T-helper 17 cell (primary cell): ENCODE results near the gene NUMA1. TPM values are rescaled to one million over a fixed set of nuclear protein-coding genes. Genes with fewer than 3 reads are reported as not detected.
A peak's percentile ranks its signal among the peaks of the same experiment; 100 is the strongest.

ENCODE experiments used
- ATAC-seq: fragments of 150-1000 bp; cut with Tn5 transposase; 2 replicates; pipeline ENCODE4 v1.10.0; 2021; ENCODE audit warnings: mild to moderate bottlenecking, moderate library complexity
- DNase-seq, 3 donors: peaks; one replicate each; pipeline versions ENCODE4 v3.0.0 to v3.0.0-alpha.2; 2020 to 2021
- H3K9me3 ChIP-seq: one replicate; pipeline ENCODE4 v1.7.0; 2013; ENCODE audit warnings: low read length, mild to moderate bottlenecking; ENCODE audit not compliant: control insufficient read depth, poor library complexity, severe bottlenecking
- H3K27ac Mint-ChIP-seq: one replicate; pipeline ENCODE4 v1.8.0; 2022; ENCODE audit warnings: mild to moderate bottlenecking, moderate library complexity, mixed read lengths
- H3K27me3 Mint-ChIP-seq: one replicate; pipeline ENCODE4 v1.8.0; 2022; ENCODE audit warnings: mixed read lengths
- H3K36me3 Mint-ChIP-seq: one replicate; pipeline ENCODE4 v1.8.0; 2022; ENCODE audit warnings: low read depth, mixed read lengths
- H3K4me1 Mint-ChIP-seq: one replicate; pipeline ENCODE4 v1.8.0; 2022; ENCODE audit warnings: mild to moderate bottlenecking, mixed read lengths
- H3K4me3 Mint-ChIP-seq: one replicate; pipeline ENCODE4 v1.8.0; 2022; ENCODE audit warnings: mild to moderate bottlenecking, moderate library complexity, mixed read lengths
- total RNA-seq, 4 donors: library from RNA in 2 of 4; stranded (reverse) in 2 of 4; gene quantifications; one replicate each; pipeline ENCODE4 v1.2.3 and lab custom pipeline; 2022 to 2026

The NUMA1 gene
- total RNA-seq, 2 donors from 2014 or later, result 207 to 208 TPM

- no peaks in the 10 kb centered on the region for H3K27me3 Mint-ChIP-seq
- H3K4me3 Mint-ChIP-seq, result no peak overlapping the region
- H3K36me3 Mint-ChIP-seq, result peaks cover 12% of the 10 kb centered on the region
- H3K9me3 ChIP-seq, result peaks cover 2% of the 10 kb centered on the region
- no peak for ATAC-seq
- no peak for DNase-seq
- H3K4me1 Mint-ChIP-seq, result peaks cover 28% of the 10 kb centered on the region
- peak overlapping the region; percentile 91 for H3K27ac Mint-ChIP-seq
Observed at GRCh38 chr11:72002841-72003775, 77.2 kb downstream of the NUMA1 start.

DNA sequence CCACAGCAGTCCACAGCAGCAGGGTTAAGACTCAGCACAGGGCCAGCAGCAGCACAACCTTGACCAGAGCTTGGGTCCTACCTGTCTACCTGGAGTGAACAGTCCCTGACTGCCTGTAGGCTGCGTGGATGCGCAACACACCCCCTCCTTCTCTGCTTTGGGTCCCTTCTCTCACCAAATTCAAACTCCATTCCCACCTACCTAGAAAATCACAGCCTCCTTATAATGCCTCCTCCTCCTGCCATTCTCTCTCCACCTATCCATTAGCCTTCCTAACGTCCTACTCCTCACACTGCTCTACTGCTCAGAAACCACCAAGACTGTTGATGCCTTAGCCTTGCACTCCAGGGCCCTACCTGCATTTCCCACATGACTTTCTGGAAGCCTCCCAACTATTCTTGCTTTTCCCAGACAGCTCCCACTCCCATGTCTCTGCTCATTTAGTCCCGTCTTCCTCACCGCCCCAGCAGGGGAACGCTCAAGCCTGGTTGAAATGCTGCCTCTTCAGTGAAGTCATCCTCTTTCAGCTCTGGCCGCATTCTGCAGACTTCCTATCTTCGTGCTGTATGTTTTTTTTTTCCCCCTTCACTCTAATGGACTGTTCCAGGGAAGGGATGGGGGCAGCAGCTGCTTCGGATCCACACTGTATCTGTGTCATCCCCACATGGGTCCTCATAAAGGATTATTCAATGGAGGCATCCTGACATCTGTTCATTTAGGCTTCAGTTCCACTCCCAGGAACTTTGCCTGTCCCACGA lies 78.3 kb downstream of the NUMA1 start:
- peaks cover 2% of the 10 kb centered on the region for H3K9me3 ChIP-seq
- Mint-ChIP-seq H3K36me3 (peaks cover 8% of the 10 kb centered on the region), H3K4me1 (peaks cover 30% of the 10 kb centered on the region), H3K4me3 (peak overlapping the region; percentile 67), H3K27me3 (no peaks in the 10 kb centered on the region), H3K27ac (peak overlapping the region; percentile 91)
- ATAC-seq (no peak), DNase-seq (no peak)

GRCh38 chr11:72001285-72001684 lies 79.1 kb downstream of the NUMA1 start:
- peak overlapping the region; percentile 91 for H3K27ac Mint-ChIP-seq

GRCh38 chr11:72000202-72000867 lies 80.0 kb downstream of the NUMA1 start:
- H3K36me3 Mint-ChIP-seq, result peaks cover 8% of the 10 kb centered on the region
- no peaks in the 10 kb centered on the region for H3K27me3 Mint-ChIP-seq
- ATAC-seq (no peak), DNase-seq (no peak)
- H3K4me1 Mint-ChIP-seq, result peaks cover 30% of the 10 kb centered on the region
- peaks cover 2% of the 10 kb centered on the region for H3K9me3 ChIP-seq
- H3K27ac Mint-ChIP-seq, result peak overlapping the region; percentile 91
- H3K4me3 Mint-ChIP-seq, result no peak overlapping the region

More at GRCh38 chr11:72001285-72001684, 79.1 kb downstream of the NUMA1 start:
- H3K9me3 ChIP-seq, result peaks cover 2% of the 10 kb centered on the region
- H3K4me3 Mint-ChIP-seq, result no peak overlapping the region
- peaks cover 8% of the 10 kb centered on the region for H3K36me3 Mint-ChIP-seq
- DNase-seq (no peak), ATAC-seq (no peak)
- H3K4me1 Mint-ChIP-seq, result peaks cover 30% of the 10 kb centered on the region
- no peaks in the 10 kb centered on the region for H3K27me3 Mint-ChIP-seq

GRCh38 chr11:71999798-72000197 lies 80.5 kb downstream of the NUMA1 start:
- peaks cover 8% of the 10 kb centered on the region for H3K36me3 Mint-ChIP-seq
- no peak for DNase-seq
- no peaks in the 10 kb centered on the region for H3K27me3 Mint-ChIP-seq
- ATAC-seq, result no peak
- H3K4me1 Mint-ChIP-seq, result peaks cover 30% of the 10 kb centered on the region
- H3K9me3 ChIP-seq, result peaks cover 2% of the 10 kb centered on the region
- H3K27ac Mint-ChIP-seq, result peak overlapping the region; percentile 99
- H3K4me3 Mint-ChIP-seq, result peak overlapping the region; percentile 96

DNA sequence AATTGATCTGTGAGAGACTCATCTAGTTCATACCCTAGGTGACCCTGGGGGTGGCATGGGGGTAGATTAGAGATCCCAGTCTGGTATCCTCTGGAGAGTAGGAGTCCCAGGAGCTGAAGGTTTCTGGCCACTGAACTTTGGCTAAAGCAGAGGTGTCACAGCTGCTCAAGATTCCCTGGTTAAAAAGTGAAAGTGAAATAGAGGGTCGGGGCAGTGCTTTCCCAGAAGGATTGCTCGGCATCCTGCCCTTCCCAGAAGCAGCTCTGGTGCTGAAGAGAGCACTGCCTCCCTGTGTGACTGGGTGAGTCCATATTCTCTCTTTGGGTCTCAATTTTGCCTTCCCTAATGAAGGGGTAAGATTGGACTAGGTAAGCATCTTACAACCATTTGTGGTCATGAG lies 81.0 kb downstream of the NUMA1 start:
- ATAC-seq, result no peak
- Mint-ChIP-seq H3K4me3 (peak overlapping the region; percentile 96), H3K36me3 (peaks cover 8% of the 10 kb centered on the region)

DNA sequence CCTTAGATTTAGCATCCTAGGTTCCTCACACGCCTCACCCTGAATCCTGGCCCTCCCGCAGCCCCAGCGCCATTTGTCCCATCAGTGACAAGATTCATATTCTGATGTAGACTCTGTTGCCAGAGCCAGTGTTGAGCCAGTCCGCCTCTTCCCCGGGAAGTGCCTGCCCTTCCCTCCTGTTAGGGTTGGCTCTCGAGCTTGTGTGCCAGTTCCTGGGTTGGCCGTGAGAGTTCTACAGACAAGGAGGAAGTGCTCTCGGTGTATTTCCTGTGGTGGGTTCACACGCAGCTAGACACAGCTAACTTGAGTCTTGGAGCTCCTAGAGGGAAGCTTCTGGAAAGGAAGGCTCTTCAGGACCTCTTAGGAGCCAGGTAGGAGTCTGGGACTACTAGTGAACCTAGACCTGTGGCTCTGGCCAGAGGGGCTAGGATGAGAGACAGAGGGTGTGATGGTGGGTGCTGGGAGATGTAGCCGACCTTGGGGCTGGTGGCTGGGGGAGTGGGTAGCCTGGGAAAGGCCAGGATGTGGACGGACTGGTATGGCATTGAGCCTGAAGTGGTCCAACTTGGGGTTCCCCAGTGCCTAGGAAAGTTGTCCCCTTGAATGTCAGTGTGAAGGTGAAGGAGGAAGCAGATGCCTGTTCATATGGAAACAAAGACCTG lies 81.6 kb downstream of the NUMA1 start, which contains the start of gene IL18BP:
IL18BP (plus strand) TSS at position 261 of the 662 bp plus-strand sequence. CDS start 1,076 bp downstream, outside the sequence.
- H3K27me3 Mint-ChIP-seq, result no peaks in the 10 kb centered on the region
- peaks cover 2% of the 10 kb centered on the region for H3K9me3 ChIP-seq
- peak; percentile 85 for ATAC-seq
- H3K36me3 Mint-ChIP-seq, result peaks cover 8% of the 10 kb centered on the region
- DNase-seq, result peak in 1 of 3 donors; percentile 20
- peak within 1 kb of the TSS; percentile 96 for H3K4me3 Mint-ChIP-seq
- H3K4me1 Mint-ChIP-seq, result peaks cover 30% of the 10 kb centered on the region
- peak within 1 kb of the TSS; percentile 99 for H3K27ac Mint-ChIP-seq

More for the DNA sequence above, 81.0 kb downstream of the NUMA1 start:
- H3K27me3 Mint-ChIP-seq, result no peaks in the 10 kb centered on the region
- peak overlapping the region; percentile 99 for H3K27ac Mint-ChIP-seq
- peaks cover 2% of the 10 kb centered on the region for H3K9me3 ChIP-seq
- DNase-seq, result no peak
- H3K4me1 Mint-ChIP-seq, result peaks cover 30% of the 10 kb centered on the region

- Mint-ChIP-seq H3K27ac (peak overlapping the region; percentile 99), H3K27me3 (no peaks in the 10 kb centered on the region), H3K4me1 (peaks cover 30% of the 10 kb centered on the region), H3K36me3 (peaks cover 8% of the 10 kb centered on the region), H3K4me3 (peak overlapping the region; percentile 96)
- DNase-seq (no peak), ATAC-seq (no peak)
- H3K9me3 ChIP-seq, result peaks cover 2% of the 10 kb centered on the region
Observed at GRCh38 chr11:71998061-71998460, 82.3 kb downstream of the NUMA1 start.

DNA sequence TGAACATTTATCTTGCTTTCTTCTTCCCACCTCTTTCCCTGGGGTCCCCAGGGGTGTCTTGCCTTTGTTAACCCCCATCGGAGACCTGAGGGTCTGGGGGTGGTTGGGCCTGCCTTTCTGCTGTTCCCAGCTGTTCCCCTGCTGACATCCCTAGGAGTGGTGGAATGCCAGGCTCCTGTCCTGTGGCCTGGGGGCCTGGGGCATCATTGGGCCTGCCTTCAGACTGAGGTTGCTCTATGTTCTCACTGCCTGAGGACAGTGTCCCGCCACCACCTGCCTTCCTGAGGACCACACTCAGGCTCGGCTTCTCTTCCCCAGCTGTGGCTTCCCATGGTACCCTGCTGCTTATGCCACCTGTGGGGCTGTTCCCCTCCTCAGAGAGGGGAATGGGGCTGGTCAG lies 82.7 kb downstream of the NUMA1 start:
- Mint-ChIP-seq H3K27me3 (no peaks in the 10 kb centered on the region), H3K4me1 (peaks cover 30% of the 10 kb centered on the region), H3K27ac (no peak overlapping the region), H3K4me3 (no peak overlapping the region), H3K36me3 (peaks cover 8% of the 10 kb centered on the region)
- DNase-seq (no peak), ATAC-seq (no peak)
- peaks cover 2% of the 10 kb centered on the region for H3K9me3 ChIP-seq

- peak overlapping the region; percentile 74 for H3K27ac Mint-ChIP-seq
- peaks cover 2% of the 10 kb centered on the region for H3K9me3 ChIP-seq
- H3K4me1 Mint-ChIP-seq, result peaks cover 24% of the 10 kb centered on the region
- ATAC-seq, result peak; percentile 33
- no peak overlapping the region for H3K4me3 Mint-ChIP-seq
- no peak for DNase-seq
- H3K36me3 Mint-ChIP-seq, result peaks cover 2% of the 10 kb centered on the region
- no peaks in the 10 kb centered on the region for H3K27me3 Mint-ChIP-seq
Observed at GRCh38 chr11:71996946-71997345, 83.4 kb downstream of the NUMA1 start.

DNA sequence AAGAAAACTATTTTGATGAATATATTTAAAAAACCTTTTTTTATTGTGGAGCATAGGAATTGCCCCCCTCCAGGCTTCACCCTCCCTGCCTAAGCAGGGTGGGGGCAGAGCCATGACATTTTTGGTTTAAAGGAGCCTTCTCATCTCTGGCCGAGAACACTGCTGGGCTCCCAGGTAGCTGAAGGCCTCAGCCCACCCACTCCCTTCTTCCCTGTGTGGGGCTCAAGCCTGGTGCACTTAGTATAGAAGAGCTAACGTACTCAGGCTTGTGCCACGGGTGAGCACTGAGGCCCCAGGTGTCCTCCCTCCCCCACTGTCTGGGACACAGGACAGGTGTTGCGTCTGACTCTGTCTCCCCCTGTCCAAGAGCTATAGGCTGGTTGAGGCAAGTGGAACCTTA lies 83.8 kb downstream of the NUMA1 start:
- ATAC-seq (no peak), DNase-seq (no peak)
- H3K4me3 Mint-ChIP-seq, result no peak overlapping the region
- H3K4me1 Mint-ChIP-seq, result peaks cover 20% of the 10 kb centered on the region
- H3K36me3 Mint-ChIP-seq, result no peaks in the 10 kb centered on the region
- H3K27me3 Mint-ChIP-seq, result no peaks in the 10 kb centered on the region
- peak overlapping the region; percentile 74 for H3K27ac Mint-ChIP-seq
- peaks cover 2% of the 10 kb centered on the region for H3K9me3 ChIP-seq

DNA sequence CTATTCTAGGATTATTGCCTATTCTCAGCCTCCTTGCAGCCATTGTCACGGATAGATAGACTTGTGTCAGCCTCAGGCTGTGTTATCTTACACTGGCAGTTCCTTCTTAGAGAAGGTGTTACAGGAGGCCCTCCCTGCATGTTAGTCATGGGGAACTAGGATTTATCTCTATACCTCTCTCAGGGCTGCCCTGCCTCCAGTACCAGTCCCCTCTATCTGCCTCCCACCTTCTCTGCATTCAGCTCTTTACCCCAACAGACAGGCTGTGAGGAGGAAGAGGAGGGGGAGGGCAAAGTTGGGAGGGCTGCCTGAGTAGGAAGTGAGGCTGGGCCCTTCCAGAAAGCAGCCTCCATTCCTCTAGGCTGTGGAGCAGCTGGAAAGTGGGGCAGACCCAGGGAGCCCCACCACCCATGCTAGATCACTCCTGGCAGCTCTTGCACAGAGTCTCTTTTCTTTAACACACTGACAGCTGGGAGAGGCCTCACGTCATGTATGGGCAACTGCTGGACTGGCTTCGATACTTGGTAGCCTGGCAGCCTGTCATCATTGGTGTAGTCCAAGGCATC lies 84.5 kb downstream of the NUMA1 start:
- Mint-ChIP-seq H3K27ac (peak overlapping the region; percentile 74), H3K4me1 (peaks cover 20% of the 10 kb centered on the region), H3K27me3 (no peaks in the 10 kb centered on the region), H3K4me3 (no peak overlapping the region), H3K36me3 (no peaks in the 10 kb centered on the region)
- no peak for ATAC-seq
- H3K9me3 ChIP-seq, result peaks cover 2% of the 10 kb centered on the region
- DNase-seq, result no peak
